GM18867 (cell line): ENCODE measurements around the gene MXRA5.
"Not testable (repeated sequence)": the region's sequence is repeated elsewhere in the genome, so short reads cannot be mapped to it uniquely, and the experiment has no call there.

Experiments used
- ATAC-seq: cut with Tn5 transposase; IDR thresholded peaks from one replicate; pipeline ENCODE4 v1.9.1; 2021; ENCODE audit warnings: mild to moderate bottlenecking, moderate library complexity; ENCODE audit not compliant: unreplicated experiment

MXRA5 gene

GRCh38 chrX:3346501-3347259, at the start of gene MXRA5:
Gene MXRA5, minus strand, starts transcription at chrX:3346652. Its CDS starts 2,819 bp downstream, at chrX:3343833.
- no peak for ATAC-seq

- no peak for ATAC-seq
These were observed 47.2 kb upstream of the MXRA5 start for GRCh38 chrX:3393581-3394111.

GRCh38 chrX:3393178-3393577, 46.7 kb upstream of the MXRA5 start:
- ATAC-seq: no peak

GRCh38 chrX:3388457-3388856, 42.0 kb upstream of the MXRA5 start:
- no peak for ATAC-seq

GRCh38 chrX:3384327-3384726, 37.9 kb upstream of the MXRA5 start:
- ATAC-seq: no peak

GRCh38 chrX:3380603-3381002, 34.2 kb upstream of the MXRA5 start:
- no peak for ATAC-seq

GRCh38 chrX:3379111-3379510, 32.7 kb upstream of the MXRA5 start:
- ATAC-seq: no peak

- ATAC-seq: no peak
These were observed 31.7 kb upstream of the MXRA5 start for GRCh38 chrX:3378156-3378555.

- no peak for ATAC-seq
These were observed 31.1 kb upstream of the MXRA5 start for GRCh38 chrX:3377560-3377959.

- not testable (repeated sequence) for ATAC-seq
These were observed 29.5 kb upstream of the MXRA5 start for GRCh38 chrX:3375878-3376508.

- no peak for ATAC-seq
These were observed 27.8 kb upstream of the MXRA5 start for GRCh38 chrX:3374108-3374800.

- ATAC-seq: no peak
These were observed 24.7 kb upstream of the MXRA5 start for GRCh38 chrX:3371163-3371562.

- no peak for ATAC-seq
These were observed 24.2 kb upstream of the MXRA5 start for GRCh38 chrX:3370656-3371055.

- ATAC-seq: no peak
These were observed 16.5 kb upstream of the MXRA5 start for GRCh38 chrX:3362956-3363355.

GRCh38 chrX:3360881-3361280, 14.4 kb upstream of the MXRA5 start:
- no peak for ATAC-seq

- ATAC-seq: not testable (repeated sequence)
These were observed 6.3 kb upstream of the MXRA5 start for GRCh38 chrX:3352741-3353140.

- ATAC-seq: no peak
These were observed 4.8 kb upstream of the MXRA5 start for GRCh38 chrX:3351276-3351675.

- no peak for ATAC-seq
These were observed 1.7 kb upstream of the MXRA5 start for GRCh38 chrX:3348191-3348590.

- ATAC-seq: no peak
These were observed 916 bp downstream of the MXRA5 start for GRCh38 chrX:3345281-3346191.

- ATAC-seq: not testable (repeated sequence)
These were observed 2.9 kb downstream of the MXRA5 start for GRCh38 chrX:3343569-3343968.

GRCh38 chrX:3340016-3340415, 6.4 kb downstream of the MXRA5 start:
- ATAC-seq: no peak
